Measurements from ENCODE around the gene ZBED4. TPM values are rescaled to one million over a fixed set of nuclear protein-coding genes. Genes with fewer than 3 reads are reported as not detected.

ZBED4 gene
- total RNA-seq, 2 experiments from 2014 or later: 19.7 to 20.1 TPM

- POLR2A ChIA-PET: no interaction called here
- Mint-ChIP-seq H3K27ac (no peak overlapping the region), H3K9me3 (no peaks in the 10 kb centered on the region), H3K36me3 (ENCODE audit: low read depth) (peaks cover 36% of the 10 kb centered on the region), H3K27me3 (no peaks in the 10 kb centered on the region), H3K4me3 (no peak overlapping the region), H3K4me1 (ENCODE audit: low read depth) (peaks cover 36% of the 10 kb centered on the region)
- intact Hi-C loops (cut with micrococcal nuclease): loop anchor here (10.0 kb wide), 1 partner anchor 158 kb away; no protein-coding TSS in a partner anchor
- ATAC-seq: no peak
- CTCF ChIA-PET: interaction anchor here (0.9 to 1.8 kb wide), 2 partner anchors 108 to 155 kb away, joined by 4 to 6 read pairs; no protein-coding TSS in a partner anchor
- TF ChIP-seq CTCF (IDR thresholded peaks at IDR 0.05): no peak
- no peak for DNase-seq
Measured at GRCh38 chr22:49922484-49922883, 68.8 kb downstream of the ZBED4 start.

GRCh38 chr22:49922926-49923325, 69.3 kb downstream of the ZBED4 start:
- ATAC-seq (no peak), DNase-seq (no peak)
- CTCF ChIA-PET: interaction anchor here (1.8 kb wide), 1 partner anchor 108 kb away, joined by 6 read pairs; no protein-coding TSS in a partner anchor
- intact Hi-C loops (cut with micrococcal nuclease): loop anchor here (10.0 kb wide), 1 partner anchor 158 kb away; no protein-coding TSS in a partner anchor
- no peaks in the 10 kb centered on the region for H3K27me3 Mint-ChIP-seq
- no peak overlapping the region for H3K27ac Mint-ChIP-seq
- peaks cover 37% of the 10 kb centered on the region for H3K36me3 Mint-ChIP-seq (ENCODE audit: low read depth)
- H3K4me3 Mint-ChIP-seq: no peak overlapping the region
- TF ChIP-seq CTCF (IDR thresholded peaks at IDR 0.05): no peak
- POLR2A ChIA-PET: interaction anchor here (1.5 kb wide), 1 partner anchor 84 kb away, joined by 3 read pairs; no protein-coding TSS in a partner anchor
- no peaks in the 10 kb centered on the region for H3K9me3 Mint-ChIP-seq
- H3K4me1 Mint-ChIP-seq (ENCODE audit: low read depth): peaks cover 36% of the 10 kb centered on the region

GRCh38 chr22:49923445-49923844, 69.8 kb downstream of the ZBED4 start:
- Mint-ChIP-seq H3K4me3 (no peak overlapping the region), H3K9me3 (no peaks in the 10 kb centered on the region)
- POLR2A ChIA-PET: interaction anchor here (1.5 kb wide), 1 partner anchor 85 kb away, joined by 3 read pairs; no protein-coding TSS in a partner anchor

GRCh38 chr22:49924113-49924833, 70.6 kb downstream of the ZBED4 start:
- TF ChIP-seq CTCF (IDR thresholded peaks at IDR 0.05): no peak
- no peaks in the 10 kb centered on the region for H3K27me3 Mint-ChIP-seq
- POLR2A ChIA-PET: interaction anchor here (0.9 to 1.7 kb wide), 3 partner anchors 12 to 86 kb away, joined by 3 to 4 read pairs (median 3); partner anchors contain the start of gene PIM3
- DNase-seq (no peak), ATAC-seq (no peak)
- H3K4me1 Mint-ChIP-seq (ENCODE audit: low read depth): peaks cover 36% of the 10 kb centered on the region
- CTCF ChIA-PET: interaction anchor here (2.4 kb wide), 1 partner anchor 157 kb away, joined by 13 read pairs; no protein-coding TSS in a partner anchor
- intact Hi-C loops (cut with micrococcal nuclease): loop anchor here (10.0 kb wide), 1 partner anchor 159 kb away; no protein-coding TSS in a partner anchor
- peaks cover 37% of the 10 kb centered on the region for H3K36me3 Mint-ChIP-seq (ENCODE audit: low read depth)
- no peak overlapping the region for H3K4me3 Mint-ChIP-seq
- peak overlapping the region; percentile 94 for H3K27ac Mint-ChIP-seq
- H3K9me3 Mint-ChIP-seq: no peaks in the 10 kb centered on the region

More at GRCh38 chr22:49923445-49923844, 69.8 kb downstream of the ZBED4 start:
- H3K27me3 Mint-ChIP-seq: no peaks in the 10 kb centered on the region
- H3K27ac Mint-ChIP-seq: peak overlapping the region; percentile 64
- peaks cover 37% of the 10 kb centered on the region for H3K36me3 Mint-ChIP-seq (ENCODE audit: low read depth)
- H3K4me1 Mint-ChIP-seq (ENCODE audit: low read depth): peaks cover 36% of the 10 kb centered on the region
- peak; percentile 23 for TF ChIP-seq CTCF (IDR thresholded peaks at IDR 0.05)
- ATAC-seq: no peak
- CTCF ChIA-PET: no interaction called here
- intact Hi-C loops (cut with micrococcal nuclease): loop anchor here (10.0 kb wide), 1 partner anchor 159 kb away; no protein-coding TSS in a partner anchor
- no peak for DNase-seq

Data from activated CD8-positive, alpha-beta T cell treated with anti-CD3 and anti-CD28 coated beads for 36 hours (primary cell).